GM18498 (cell line): ENCODE results near the gene PTPRT.
"Not testable (repeated sequence)": the region's sequence is repeated elsewhere in the genome, so short reads cannot be mapped to it uniquely, and the experiment has no call there.

Experiments used
- ATAC-seq: cut with Tn5 transposase; IDR thresholded peaks from one replicate; pipeline ENCODE4 v1.9.1; 2021; ENCODE audit warnings: mild to moderate bottlenecking, moderate library complexity; ENCODE audit not compliant: unreplicated experiment

The PTPRT gene

DNA sequence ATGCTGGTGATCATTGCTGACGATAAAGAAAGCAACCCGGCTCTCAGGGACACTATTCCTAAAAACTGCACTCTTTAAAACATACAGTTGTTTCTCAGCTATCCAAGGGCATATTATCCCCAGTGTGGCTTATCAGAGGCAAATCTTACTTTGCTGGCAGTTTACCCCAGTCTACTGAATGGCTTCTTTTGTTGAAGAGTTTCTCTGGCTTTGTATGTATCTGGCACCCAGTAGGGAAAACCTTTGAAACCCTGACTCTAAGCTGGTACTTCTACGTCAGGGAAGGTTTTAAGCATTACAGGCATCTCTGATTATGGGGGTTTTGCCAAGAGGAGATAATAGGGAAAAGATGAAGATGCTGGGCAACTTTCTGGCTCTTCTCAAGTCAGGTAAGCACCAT, 933.9 kb downstream of the PTPRT start:
- no peak for ATAC-seq

DNA sequence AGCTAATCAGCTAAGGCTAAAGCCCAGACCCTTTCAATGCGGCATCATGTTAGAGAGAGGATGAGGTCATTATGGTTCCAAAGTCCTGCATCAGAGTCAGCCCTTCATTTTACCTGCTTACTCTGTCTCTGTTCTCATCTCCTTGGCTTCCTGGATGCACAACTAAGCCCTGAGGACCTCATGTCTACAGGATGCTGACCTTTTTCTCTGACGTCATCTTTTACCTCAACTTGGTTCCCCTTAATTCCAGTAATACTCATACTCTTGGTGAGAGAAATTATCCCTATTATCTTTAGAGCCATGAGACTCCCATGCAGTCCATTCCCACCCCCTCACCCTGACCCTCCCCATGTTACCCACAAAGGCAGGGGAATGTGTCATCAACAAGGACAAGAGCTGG, 935.0 kb downstream of the PTPRT start:
- ATAC-seq, result no peak

DNA sequence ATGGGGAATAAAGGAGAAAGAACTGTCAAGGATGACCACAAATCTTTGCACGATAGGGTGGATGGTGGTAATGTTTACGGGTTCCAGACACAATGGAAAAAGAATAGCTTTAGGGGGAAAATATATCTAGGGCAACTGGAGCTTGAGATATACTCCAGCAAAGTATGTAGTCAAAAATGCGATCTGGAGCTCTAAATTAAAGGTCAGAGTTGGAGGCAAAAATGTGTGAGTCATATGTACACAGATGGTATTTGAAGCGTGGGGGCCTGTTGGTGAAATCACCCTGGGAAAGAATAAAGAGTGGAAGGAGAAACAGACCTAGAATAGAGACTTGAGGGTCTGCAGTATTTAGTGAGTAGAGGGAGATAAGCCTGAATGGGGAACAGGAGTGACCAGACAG, 937.6 kb downstream of the PTPRT start:
- no peak for ATAC-seq

DNA sequence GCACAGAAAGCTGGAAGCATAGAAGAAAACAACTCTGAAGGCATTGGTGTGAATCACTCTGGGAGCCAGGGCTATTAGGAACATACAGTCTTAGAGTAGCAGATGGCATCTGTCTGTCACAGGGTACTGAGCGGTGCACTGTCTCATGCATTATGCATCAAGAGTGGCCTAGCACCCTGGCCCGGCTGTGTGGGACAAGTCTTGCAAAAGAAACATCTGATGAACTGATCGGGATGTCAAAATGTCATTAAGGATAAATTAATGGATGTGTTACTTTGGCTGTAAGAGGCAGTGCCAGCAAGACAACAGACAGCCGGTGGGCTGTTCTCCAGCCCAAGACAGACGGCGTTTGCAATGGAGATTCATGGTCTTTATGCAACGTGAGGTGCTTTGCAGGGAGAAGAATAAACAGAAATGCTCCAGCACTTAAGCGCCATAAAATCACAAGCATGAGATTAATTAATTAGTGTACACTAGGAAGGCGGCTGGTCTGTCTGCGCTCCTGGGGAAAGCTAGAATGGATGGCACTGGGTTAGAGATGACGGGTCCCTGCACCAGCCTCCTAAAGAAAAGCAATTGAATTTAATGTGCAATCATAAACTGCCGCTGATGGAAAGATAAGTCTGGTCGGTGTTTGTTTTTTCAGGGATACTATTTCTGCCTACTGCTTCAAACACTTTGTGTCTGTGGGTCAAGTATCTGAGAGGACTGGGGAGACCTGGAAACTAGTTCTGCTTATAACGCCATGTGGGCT, 970.9 kb downstream of the PTPRT start:
- no peak for ATAC-seq

DNA sequence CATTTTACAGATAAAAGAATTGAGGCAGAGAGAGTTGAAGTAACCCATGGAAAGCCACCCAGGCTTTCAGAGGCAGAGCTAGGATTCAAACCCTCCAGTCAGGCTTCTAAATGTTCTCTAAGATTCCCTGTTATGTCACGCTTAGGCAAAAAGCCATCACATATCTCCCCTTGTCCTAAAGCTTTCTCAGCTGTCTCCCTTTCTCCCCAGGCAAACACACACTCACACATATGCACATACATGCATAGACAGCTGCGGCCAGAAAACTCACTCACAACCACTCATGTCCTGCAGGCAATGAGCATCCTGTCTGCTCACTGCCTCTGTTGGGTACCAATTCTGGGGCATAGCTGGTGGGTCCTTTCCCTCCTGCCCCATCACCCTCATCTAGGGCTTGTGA, 975.6 kb downstream of the PTPRT start:
- no peak for ATAC-seq

DNA sequence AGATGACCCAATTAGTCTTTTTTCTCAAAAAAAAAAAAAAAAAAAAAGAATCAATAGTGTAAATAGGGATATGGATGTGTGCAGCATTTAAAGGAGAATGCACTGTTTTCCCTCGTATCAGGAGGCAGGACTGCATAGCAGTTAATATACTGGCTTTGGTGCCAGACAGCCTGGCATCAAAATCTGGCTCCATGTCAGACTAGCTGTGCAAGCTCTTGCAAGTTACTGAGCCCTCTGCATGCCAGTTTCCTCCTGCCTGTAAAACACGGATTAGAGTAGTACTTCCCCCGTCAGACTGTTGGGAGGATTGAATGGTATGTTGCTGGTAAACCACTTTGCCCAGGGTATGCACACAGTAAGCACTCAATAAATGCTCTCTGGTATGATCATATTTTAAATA, 977.3 kb downstream of the PTPRT start:
- no peak for ATAC-seq

DNA sequence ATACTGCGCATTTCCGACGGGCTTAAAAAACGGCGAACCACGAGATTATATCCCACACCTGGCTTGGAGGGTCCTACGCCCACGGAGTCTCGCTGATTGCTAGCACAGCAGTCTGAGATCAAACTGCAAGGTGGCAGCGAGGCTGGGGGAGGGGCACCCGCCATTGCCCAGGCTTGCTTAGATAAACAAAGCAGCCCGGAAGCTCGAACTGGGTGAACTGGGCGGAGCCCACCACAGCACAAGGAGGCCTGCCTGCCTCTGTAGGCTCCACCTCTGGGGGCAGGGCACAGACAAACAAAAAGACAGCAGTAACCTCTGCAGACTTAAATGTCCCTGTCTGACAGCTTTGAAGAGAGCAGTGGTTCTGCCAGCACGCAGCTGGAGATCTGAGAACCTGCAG, 983.1 kb downstream of the PTPRT start:
- ATAC-seq, result not testable (repeated sequence)

DNA sequence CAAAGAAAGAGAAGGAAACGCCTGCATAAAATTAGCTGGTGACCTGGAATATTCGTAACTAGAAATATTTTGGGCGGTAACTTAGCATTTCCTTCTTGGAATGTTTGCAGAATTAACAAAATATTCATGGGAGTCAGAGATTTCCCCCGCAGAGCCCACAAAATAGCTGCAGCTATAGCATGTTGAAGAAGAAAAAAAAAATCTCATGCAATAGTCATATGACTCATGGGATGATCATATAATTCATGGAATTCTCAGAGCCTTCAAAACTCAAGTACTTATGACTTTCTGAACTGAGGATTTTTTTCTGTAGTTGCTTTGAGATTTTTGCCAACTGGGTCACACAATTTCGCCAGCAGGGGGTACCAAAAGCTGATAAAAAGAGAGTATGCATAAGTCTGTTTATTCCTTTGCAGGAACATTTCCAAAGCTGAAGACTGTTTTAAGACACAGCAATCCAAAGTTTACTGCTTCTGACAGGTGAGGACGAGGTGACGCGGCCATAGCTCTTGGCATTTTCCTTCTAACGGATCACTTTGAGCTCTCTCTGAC, 985.5 kb downstream of the PTPRT start:
- no peak for ATAC-seq

DNA sequence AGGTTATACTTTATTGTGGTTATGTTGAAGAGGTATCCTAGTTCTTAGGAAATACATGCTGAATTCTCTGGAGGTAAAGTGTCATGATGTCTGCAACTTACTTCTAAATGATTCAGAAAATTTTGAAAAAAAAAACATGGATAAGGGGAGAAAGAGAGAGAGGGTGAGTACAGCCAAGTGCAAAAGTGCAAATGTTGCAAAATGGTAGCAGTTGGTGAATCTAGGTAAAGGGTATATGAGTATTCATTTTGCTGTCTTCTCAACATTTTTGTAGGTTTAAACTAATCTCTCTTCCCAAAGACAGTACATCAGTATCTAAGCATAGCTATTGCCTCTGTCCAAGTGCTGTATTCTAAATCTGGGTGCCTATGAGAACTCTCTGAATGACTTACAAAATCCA, 992.1 kb downstream of the PTPRT start:
- no peak for ATAC-seq

DNA sequence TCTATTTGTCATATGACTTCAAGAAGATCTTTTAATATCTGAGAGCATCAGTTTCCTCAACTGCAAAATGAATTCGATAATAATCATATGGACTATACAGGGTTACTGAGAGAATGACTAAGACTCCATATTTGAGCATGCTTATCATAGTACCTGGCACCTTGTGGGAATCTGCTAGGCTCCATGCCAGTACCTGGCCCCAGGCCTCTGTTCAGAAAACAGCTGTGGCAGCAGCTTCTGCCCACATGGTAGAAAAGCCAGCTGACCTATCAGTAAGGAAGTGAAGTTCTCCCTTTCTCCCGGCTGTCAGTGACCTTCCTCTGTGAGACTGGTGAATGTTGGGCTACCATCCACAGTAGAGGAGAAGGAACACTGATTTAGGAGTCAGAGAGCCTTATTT, 996.6 kb downstream of the PTPRT start:
- no peak for ATAC-seq

DNA sequence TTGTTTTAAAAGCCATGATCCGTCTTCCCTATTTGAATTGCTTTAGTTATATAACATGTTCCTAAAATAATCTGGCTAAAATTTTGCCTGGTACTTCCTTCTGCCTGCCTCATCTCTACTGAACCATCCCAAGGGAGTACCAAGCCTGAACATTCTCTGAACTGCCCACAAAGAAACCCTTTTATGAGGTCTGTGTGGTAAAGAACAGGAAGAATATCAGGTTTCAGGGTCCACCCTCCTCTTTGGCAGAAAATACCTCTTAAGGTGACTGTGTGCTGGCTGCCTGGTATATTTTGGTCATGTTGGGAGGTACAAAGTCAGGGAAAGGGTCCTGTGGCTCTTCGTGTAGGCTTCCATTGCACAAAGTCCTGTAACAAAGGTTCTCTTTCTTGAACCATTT, 997.4 kb downstream of the PTPRT start:
- no peak for ATAC-seq

DNA sequence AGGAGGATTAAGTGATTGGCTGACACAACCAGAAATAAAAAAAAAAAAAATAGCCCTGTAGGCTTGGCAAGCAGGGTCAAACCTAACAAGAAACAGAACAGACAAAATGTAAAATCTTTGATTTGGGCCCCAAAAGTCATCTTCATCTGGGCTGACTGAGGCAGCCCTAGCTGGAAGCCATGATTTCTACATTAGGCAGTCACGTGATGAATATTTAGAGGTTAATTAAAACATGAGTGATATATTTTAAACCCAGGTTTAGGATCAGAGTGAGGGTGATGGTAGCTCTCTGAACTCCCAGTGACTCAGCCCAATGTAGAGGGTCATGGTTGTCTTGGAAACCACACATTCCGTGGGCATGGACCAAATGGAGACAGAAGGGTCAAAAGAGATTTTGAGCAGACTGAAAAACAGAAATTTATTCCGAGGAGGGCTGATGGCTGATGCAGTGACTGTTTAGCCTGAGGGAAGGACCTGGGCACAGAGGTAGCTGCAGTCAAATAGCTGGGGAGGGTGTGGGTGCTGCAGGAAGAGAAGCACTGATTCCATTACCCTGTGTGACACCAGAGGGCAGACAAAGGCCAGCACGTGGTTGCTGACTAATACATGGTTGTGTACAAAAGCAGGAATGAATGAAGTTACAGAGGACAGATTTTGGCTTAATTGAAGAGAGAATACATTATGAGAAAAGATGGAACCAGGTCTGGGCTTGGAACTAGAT, 998.4 kb downstream of the PTPRT start:
- ATAC-seq, result no peak

DNA sequence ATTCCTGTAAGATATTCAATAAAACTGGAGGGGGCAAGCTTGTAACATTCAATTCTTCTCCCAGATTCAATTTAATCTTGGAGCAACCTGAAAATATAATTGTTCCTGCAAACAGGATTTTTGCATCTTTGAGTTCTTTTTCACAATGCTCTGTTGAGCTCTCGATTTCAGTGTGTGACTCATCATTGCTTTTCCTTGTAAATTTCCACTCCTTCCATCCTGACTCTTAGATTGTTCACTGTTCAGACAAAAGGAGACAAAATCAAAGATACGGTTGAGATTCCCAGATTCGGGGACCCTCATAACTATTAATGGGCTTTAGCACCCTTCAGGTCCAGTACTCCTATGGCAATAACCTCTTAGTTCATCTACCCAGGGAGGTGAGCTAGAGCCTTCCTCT, 999.6 kb downstream of the PTPRT start:
- ATAC-seq, result no peak

DNA sequence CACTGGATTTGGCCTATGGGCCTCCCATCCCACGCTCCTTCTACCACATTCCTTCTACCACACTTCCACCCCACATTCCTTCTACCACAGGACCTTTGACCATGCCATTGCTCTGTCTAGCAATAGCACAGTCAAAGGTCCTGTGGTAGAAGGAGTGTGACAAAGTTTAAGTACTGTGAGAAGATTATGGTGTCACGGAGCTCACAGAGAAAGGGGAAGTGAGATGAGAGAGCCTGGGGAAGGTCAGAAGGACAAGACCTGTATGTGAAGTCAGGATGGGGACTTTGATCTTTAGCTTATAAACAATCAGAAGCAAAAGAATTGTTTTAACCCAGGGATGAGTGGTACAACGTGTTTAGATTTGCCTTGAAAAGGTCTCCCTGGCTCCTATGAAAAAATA, 1003.4 kb downstream of the PTPRT start:
- ATAC-seq, result no peak

DNA sequence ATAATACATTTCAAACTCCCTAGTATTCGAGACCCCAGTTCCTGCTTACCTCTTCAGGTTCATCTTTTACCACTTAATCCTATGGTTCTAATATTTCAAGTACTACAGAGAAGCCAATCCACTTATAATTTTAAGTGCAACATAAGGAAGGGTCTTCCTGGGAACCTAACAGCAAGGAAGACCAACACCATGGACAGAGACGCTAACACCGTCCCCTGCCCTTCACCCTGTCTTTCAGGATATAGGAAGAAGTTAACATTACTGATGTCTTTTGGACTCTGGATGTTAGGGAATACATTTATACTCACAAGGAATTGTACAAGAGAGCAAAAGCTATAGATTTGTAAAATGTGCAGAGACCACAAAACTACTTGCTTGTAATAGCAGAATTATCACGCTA, 1006.6 kb downstream of the PTPRT start:
- ATAC-seq, result no peak

DNA sequence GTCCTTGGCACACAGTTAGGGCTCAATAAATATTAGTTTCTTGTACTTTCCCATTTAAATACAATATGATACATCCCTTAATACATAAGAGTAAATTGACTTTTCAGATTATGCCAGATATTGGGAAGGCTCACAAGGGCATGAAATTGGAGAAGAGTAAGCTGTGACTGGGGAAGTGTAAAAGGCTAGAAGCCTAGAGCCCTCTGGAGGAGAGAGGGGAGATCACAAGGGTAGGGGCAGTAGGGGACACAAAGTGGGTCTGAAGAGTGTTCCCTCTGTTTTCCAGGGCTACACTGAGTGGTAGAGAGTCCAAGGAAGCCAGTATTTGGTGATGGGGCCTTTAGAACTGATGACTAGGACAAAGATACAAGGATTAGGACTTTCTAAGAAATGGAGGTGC, 1008.6 kb downstream of the PTPRT start:
- no peak for ATAC-seq

DNA sequence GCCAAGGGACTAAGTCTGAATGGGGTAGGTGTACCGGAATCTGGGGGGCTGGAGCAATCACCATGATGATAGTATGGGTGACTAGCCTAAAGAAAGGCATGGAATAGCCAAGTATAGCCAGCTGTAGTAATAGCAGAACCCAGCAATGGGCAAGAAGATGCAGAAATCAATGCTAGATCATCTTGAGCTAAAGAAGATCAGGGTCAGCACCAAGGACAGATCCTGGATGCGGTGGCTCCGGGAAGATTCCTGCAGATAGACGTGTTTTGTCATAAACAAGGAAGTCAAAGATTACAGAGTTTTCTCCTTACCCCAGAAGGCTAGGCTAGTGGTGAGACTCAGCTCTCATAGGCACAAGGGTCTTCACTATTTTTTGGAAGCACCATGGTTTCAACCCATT, 1009.9 kb downstream of the PTPRT start:
- ATAC-seq, result no peak

DNA sequence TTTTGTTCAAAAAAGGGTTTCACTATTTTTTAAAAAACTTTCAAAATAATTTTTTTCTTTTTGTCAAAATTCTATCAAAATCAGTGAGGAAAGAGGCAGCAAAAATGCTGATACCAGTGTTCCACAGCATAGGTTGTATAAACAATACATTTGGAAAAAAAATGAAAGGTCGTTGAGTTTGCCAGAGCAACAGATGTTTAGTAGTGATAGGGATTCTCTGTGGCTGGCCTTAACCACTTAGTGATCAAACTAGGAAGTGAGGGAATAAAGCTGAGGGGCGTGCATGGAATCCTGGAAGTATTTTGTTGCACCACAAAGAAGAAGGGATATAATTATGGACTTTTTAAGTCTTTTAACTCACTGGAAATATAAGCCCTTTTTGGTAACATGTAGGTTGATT, 1016.3 kb downstream of the PTPRT start:
- no peak for ATAC-seq

DNA sequence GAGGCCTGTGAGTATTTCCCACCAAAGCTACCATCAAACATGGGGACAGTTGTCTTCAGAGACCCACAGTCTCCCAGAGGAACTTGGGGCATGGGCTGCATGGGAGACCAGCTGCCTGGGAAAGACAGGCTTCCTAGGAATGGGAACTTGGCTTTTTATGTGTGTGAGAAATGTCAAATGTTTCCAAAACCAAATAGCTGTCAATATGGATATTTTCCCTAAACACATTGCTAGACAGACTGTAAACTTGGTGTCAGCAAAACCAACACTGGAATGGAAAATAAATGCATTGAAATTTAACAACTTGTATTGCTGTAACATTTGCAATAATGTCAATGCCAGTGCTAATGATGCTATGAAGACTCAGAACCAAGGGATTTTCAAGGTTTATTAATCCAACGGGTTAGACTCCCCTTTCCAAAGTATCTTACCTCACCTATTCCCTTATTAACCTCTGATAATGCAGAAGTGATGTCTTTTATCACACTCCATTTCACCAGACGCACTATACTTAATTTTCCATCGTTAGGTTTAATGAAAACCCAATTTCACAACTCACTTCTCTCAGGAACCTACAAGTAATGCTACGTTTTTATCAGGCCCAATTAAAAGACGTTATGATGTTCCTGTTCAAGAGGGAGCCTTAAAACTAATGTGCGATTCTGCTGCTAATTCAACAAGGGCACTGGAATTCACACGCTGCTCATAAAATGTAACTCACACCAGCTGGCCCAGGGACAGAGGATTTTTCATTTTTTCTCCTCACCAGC, 1025.4 kb downstream of the PTPRT start:
- ATAC-seq, result no peak

DNA sequence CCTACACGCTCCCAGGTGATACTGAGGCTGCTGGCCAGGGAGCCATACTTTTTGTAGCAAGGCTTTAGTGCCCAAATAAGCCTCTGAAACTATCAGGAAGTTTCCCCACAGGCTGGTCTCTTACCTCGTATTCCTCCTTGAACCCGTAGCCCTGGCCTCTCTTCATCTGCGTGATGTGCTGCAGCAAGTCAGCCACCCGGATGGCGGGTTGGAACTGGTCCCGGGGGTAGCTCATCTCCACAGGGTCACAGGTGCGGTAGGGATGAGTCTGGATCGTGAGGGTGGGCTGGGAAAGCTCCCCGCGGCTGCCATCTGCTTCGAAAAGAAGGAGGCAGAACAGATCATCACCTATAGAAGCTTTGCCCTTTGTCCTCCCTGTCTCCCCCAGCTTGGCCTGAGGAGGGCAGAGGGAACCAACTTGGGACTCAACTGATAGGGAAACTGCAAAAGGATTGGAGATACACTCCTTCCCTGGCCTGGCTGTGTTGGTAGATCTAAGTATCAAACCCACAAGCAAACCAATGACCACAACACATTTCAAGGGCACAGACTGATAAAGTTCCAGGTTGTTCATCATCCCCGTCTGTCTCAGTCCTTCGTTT, 1028.4 kb downstream of the PTPRT start:
- no peak for ATAC-seq

DNA sequence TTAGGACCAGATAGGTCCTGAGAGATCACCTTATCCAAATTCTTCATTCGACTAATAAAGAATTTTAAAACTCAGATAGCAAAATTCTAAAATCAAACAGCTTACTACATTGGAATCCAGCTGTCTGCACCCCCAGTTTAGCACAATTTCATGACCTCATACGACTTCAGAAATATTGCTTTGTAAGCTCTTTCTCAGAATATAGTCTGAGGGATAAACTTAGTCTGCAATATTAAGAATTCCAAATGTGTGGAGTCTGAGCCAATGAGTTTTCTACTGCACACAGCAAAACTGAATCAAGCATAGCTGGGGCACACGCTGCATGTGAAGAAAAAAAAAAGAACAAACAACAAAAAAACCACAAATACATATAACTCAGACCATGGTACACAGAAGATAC, 1029.9 kb downstream of the PTPRT start:
- ATAC-seq, result no peak
